GM18907 (cell line): ENCODE results near the gene MRTFA.

Experiments used
- ATAC-seq: cut with Tn5 transposase; IDR thresholded peaks from one replicate; pipeline ENCODE4 v1.9.1; 2021; ENCODE audit warnings: mild to moderate bottlenecking, moderate library complexity; ENCODE audit not compliant: unreplicated experiment

Gene MRTFA

DNA sequence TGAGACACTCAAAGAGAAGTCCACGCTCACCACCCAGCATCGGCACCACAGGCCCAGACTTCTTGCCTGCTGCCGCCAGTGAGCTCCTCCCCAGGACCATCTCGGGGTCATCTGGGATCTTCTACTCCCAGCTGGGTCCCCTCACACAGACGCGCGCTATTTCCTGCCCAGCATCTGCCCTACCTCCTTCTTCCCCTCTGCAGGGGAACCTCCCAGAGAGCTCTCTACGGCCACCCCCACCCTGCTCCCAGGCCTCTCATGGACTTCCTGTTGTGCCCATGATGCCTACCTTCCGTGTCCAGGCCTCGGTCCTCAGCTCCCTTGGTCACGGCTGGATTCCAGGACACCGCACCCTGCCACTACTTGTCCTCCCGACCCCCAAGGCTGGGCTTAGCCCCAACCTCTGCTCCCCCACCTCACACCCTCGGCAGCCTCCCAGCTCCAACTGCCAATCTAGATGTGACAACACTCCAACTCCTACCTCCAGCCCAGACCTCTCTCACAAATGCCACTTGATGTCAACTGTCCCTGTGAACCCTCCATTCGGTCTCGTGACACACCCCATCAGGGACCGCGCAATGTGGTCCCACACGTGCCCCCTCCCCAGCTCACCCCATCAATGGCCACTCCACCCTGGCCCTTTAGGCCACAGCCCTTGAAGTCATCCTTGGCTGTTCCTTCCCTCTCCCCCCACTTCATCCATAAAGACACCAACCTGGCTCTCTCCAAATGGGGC is 220.8 kb downstream of the MRTFA start:
- no peak for ATAC-seq

DNA sequence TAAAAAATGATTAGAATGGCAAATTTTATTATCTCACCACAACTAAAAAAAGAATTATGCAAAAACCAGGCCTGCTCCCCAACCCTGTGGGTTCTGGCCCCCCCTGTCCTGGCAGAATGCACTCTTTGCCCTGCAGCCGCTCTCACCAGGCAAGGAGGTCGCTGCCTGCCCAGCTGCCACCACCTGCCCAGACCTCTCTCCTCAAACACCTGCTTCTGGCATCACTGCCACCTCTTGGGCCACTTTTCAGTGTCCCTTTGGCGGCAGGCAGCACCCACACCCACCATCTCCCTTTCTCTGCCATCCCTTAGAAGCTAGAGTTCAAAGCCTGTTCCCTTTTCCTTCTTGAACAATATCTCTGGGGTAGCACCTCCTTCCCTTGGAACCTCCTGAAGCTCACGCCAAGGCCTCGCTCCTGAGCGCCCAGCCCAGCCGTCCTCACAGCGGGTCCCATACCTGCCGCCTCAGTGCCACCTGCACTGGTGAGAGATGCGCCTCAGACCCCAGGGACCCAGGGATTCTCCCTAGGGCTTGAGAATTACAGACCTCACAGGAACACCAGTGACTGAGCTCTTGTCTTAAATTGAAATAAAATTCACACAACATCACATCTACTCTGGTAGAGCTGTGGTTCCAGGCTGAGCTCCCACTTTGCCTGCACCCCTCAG is 221.5 kb downstream of the MRTFA start:
- no peak for ATAC-seq

DNA sequence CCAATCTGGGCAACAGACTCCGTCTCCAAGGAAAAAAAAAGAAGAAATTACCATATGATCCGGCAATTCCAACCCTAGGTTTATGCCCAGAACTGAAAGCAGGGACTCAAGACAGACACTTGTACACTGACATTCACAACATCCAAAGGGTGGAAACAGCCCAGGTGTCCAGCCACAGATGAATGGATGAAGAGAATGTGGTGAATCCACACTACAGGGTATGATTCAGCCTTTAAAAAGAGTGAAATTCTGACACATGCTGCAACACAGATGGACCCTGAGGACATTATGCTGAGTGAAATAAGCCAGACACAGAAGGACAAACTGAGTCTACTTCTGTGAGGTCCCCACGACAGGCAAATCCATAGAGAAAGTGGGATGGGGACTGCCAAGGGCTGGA is 222.2 kb downstream of the MRTFA start:
- no peak for ATAC-seq

DNA sequence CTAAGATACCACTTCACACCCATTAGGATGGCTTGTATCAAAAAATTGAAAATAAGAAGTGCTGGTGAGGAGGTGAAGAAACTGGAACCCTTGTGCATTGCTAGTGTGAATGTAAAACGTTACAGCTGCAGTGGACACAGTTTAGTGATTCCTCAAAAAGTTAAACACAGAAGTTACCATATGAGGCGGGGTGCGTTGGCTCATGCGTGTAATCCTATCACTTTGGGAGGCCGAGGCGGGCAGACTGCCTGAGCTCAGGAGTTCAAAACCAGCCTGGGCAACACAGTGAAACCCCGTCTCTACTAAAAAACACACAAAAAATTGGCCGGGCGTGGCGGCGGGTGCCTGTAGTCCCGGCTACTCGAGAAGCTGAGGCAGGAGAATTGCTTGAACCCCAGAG is 222.6 kb downstream of the MRTFA start:
- ATAC-seq: no peak

DNA sequence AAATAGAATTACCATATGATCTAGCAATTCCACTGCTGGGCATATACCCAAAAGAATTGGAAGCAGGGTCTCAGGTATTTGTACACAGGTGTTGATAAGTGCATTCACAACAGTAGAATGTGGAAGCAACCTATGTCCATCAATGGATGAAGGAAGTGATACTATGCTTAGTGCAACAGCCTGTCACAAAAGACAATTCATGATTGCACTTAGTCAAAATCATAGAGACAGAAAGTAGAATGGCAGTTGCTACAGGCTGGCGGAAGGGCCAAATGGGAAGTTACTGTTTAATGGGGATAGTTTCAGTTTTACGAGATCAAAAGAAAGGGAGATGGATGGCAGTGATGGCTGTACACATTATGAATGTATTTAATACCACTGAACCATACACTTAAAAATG is 224.1 kb downstream of the MRTFA start:
- ATAC-seq: peak; percentile 36

DNA sequence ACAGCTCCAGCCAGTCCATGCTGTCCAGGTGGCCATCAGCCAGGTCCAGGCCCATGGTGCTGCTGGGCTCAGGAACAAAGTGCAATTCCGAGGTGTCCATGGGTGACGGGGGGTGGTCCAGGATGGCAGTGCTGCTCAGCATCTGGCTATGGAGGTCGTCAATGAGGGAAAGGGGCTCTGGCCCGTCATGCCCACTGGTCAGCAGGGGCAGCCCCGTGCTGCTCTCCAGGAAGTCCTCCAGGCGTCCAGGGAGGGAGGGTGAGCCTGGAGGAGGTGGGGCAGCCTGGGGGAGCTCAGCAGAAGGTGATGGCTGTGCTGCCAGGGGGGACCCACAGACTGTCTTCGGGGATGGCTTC is 225.0 kb downstream of the MRTFA start:
- ATAC-seq: no peak

DNA sequence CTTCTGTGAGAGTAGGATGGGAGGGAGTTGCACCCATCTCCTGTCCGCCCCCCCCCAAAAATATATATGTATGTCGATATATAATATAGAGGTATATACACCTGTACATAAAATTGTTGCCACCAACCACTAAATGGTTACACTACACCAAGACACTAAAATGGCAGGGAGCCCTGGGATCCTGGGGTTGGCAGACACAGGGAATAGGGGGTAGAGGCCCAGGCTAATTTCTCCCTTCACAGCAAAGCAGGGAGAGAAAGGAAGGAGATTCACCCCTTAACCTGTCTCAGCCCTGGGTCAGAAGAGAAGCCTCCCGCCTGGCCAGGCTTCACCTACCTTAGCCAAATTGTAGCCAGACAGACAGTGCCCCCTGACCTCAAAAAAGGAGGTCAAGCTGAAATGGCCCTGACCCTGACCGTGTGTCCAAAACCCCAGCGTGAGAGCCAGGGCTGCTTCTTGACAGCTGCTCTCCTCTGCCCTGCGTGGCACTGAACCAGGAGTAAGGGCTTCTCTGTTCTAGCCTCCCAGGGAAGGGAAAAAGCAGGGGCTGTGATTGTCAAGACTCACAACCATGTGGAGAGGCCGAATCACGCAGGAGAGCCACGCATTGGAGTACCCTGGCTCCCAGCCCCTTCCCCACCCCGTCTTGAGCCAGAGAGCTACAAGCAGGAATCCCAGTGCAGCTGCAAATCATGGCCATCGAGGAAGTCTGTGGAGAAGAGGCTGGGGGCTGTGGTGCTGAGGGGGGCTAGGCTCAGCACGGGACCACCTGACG is 225.6 kb downstream of the MRTFA start:
- ATAC-seq: no peak

DNA sequence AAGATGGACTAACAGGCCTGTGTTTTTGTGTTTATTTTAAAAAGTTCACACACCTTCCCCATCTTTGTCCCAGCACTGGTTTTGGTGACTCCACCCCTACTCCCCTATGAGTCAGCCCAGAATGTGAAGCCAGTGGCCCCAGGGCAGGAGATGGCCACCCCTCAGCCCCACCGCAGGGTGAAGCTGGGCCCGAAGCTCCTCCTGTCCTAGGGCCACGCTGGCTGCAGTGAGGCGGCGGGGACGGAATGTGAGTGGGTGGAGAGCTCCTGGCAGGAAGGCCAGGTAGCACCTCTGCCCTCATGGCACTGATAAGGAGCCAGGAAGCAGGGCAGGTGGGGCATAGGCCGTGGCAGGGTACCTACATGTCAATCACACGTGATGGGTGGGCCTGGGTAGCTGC is 226.2 kb downstream of the MRTFA start:
- no peak for ATAC-seq

DNA sequence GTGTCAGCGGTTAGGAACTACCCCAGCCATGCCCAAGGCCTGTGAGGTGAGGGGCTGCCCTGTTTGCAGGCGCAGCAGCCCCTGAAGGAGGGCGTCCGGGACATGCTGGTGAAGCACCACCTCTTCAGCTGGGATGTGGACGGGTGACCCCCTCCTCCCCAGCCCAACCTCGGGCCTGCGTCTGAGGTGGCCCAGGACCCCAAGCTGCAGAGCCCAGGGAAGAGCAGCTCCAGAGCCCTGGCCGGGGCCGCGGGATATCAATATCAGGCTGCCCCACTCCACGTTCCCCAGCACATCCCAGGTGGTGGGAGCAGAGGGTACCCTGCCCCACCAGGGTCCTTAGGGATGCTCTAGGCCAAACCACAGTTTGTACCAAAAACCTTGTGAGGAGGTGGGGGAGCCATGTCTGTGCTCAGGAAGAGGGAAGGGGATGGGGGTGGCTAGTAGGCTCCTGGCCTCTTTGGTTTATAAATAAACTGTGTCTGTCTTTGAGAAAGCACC is 226.9 kb downstream of the MRTFA start:
- ATAC-seq: no peak

DNA sequence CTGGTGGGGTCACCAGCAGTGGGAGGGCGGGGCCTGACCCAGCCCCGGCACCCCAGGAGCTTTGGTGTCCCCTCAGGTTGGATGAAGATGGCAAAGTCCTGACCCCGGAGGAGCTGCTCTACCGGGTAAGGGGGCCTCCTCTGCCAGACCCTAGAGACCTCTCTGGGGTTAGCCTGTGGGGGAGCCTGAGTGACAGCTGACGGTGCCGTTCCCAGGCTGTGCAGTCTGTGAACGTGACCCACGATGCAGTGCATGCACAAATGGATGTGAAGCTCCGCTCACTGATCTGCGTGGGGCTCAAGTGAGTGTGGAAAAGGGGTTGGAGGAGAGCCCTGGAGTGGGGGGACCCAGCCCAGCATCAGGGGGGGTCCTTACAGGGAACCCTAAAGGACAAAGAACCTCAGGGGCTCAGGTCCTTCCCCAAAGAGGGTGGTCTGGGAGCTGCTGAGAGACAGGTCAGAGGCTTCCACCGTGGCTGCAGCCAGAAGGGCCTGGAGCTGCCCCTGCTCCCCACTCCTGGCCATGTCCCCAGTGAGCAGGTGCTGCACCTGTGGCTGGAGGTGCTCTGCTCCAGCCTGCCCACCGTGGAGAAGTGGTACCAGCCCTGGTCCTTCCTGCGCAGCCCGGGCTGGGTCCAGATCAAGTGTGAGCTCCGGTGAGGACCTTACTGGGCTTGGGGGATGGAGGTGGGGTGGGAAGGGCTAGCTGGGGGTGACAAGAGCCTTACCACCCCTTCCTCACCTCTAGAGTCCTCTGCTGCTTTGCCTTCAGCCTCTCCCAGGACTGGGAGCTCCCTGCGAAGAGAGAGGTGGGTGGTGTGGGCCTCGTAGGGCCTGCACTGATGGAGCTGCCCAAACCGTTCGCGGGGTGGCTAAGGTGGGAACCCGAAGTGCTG is 227.6 kb downstream of the MRTFA start:
- no peak for ATAC-seq

DNA sequence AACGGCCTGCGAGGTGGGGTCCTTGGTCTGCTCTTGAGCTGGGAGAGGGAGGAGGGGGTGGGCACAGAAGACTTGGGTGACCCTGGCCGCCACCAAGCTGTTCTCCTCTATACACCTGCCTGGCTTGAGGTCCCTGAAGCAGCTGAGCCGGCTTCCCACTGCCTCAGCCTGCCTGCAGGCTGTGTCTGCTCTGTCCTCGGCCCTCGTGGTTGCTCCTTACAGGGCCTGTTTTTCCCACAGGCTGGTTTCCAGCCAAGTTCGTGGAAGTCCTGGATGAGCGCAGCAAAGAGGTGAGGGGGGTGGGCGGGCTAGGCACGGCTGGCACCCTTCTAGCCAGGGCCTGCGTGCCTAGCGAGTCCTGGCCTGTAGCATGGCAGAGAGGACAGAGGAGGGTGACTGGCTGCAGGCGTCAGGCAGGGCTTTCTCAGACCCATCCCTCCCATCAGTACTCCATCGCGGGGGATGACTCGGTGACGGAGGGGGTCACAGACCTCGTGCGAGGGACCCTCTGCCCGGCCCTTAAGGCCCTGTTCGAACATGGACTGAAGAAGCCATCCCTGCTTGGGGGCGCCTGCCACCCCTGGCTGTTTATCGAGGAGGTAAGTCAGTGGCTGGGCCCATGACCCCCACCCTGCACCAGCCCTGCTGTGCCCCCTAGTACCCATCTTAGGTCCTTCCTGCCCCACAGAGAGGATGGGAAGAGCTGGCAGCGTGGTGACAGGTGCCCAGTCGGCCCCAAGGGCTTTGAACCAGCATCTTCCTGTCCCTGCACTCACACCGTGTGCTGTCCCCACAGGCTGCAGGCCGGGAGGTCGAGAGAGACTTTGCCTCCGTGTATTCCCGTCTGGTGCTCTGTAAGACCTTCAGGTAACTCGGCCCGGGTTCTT is 228.4 kb downstream of the MRTFA start:
- no peak for ATAC-seq

DNA sequence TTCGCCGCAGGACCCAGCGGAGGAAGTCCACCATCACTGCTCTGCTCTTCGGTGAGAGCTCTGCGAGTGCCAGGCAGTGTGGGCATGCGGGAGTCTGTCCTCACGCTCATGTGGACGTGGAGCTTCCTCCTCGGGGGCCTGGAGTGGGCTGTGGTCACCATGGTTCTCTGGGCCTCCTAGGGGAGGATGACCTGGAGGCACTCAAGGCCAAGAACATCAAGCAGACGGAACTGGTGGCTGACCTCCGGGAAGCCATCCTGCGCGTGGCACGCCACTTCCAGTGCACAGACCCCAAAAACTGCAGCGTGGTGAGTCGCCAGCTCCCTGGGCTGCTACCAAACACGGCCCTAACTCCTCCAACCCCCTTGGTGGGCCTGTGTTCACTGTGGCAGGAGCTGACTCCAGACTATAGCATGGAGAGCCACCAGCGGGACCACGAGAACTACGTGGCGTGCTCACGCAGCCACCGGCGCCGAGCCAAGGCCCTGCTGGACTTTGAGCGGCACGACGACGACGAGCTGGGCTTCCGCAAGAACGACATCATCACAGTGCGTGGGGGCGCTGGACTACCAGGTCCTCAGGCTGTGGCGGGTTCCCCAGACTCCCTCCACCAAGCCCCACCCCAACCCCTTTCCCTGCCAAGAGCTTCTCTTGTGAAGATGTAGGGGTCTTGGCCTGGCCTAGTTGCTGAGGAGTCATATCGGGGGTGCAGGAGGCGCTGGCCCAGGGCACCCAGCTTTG is 229.3 kb downstream of the MRTFA start:
- ATAC-seq: no peak

DNA sequence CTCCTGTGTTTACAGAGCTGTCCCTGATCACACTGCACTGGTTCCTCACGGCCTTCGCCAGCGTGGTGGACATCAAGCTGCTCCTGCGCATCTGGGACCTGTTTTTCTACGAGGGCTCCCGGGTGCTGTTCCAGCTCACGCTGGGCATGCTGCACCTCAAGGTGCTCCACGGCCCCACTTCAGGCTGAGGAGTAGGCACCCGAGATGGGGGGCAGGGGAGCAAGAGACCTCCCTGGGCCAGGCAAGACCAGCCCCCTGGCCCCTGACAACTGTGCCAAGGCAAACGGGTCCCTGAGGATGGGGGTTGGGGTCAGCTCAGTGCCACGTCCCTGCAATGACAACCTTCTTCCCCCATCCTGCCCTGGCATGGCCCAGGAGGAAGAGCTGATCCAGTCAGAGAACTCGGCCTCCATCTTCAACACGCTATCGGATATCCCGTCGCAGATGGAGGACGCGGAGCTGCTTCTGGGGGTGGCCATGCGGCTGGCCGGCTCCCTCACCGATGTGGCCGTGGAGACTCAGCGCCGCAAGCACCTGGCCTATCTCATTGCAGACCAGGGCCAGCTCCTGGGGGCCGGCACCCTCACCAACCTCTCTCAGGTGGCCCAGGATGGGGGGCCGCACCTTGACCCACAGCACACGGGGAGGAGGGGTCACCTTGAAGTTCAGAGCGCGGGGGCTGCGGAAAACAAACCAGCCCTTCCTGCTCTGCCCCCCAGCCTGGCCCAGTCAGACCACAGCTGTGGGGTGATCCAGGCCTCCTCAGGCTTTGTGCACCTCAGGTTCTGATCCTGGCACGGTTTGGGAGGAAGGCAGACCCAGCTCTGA is 230.2 kb downstream of the MRTFA start:
- no peak for ATAC-seq

DNA sequence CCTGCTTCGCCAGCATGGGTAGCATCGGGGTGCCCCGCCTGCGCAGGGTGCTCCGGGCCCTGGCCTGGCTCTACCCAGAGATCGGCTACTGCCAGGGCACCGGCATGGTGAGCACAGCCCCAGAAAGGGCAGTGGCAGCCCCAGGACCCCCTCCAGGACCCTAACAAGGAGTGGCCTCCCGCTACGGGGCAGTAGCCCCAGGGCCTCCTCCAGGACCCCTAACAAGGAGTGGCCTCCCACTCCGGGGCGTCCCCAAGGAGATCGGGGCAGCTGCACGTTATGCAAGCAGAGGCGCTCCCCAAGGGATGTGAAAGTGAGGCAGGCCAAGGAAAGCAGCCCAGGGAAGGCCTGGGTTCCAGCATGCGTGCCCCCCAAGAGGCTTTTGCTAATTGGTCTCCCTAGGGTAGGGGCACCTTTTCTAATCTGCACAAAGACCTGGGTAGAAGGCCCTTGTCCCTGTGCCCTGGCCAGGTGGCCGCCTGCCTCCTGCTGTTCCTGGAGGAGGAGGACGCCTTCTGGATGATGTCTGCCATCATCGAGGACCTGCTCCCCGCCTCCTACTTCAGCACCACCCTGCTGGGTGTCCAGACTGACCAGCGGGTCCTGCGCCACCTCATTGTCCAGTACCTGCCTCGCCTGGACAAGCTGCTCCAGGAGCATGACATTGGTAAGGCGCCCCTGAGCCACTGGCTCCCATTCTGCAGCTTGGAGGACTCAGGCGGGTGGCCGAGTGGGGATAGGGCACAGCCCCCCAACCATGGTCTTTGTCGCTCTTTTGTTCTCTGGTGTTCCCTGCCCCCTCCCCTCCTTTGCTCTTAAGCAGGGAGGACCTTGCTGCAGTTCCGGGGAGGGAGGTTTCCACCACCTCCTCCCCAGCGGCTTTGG is 231.1 kb downstream of the MRTFA start:
- no peak for ATAC-seq

DNA sequence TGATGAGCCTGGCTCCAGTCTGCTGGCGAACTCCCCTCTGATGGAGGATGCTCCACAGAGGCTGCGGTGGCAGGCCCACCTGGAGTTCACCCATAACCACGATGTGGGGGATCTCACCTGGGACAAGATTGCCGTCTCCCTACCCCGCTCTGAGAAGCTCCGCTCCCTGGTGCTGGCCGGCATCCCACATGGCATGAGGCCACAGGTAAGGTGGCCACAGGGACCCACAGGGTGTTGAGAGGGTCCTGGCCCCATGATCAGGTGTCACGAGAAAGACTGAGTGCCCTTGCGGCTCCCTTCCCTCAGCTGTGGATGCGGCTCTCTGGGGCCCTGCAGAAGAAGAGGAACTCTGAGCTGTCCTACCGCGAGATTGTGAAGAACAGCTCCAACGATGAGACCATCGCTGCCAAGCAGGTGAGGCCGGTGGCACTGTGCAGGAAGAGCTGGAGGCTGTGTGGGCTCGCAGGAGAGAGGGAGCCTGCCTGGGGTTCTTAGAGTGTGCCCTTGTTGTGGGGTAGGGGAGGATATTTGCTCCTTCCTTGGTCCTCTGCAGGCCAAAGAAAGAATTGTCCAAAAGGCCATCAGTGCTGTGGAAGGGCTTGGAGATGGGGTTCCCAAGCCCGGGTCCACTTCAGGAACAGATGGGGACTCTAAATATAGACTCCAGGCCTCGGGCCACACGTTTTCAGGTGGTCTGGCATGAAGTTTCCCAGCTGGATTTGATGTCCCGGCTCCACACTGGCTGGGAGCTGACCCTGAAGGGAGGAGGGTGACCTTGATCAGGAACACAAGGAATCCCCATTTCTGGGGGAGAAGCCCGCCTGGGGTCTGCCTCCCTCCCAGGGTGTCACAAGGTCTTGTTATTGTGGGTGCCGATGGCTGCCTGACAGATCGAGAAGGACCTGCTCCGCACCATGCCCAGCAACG is 232.0 kb downstream of the MRTFA start:
- ATAC-seq: no peak

DNA sequence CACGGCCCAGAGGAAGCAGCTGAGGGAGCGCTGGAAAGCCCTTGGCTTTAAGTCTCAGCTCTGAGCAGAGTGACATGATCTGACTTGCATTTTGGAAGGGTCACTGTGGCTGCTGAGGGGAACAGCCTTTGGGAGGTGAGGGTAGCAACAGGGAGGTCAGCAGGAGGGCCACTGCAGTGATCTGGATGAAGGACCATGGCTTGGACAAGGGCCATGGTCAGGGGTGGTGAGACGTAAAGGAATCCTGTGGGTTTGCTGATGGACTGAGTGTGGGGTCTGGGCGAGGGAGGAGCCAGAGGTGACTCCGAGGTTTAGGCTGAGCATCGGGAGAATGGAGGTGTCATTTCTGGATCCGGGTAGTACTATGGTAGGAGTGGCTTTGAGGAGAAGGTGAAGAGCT is 232.9 kb downstream of the MRTFA start:
- ATAC-seq: no peak
